Upper lobe of left lung (tissue), 4 donors: ENCODE data around the gene CEP192.

Experiments
- CTCF ChIP-seq, 6 experiments: fragments of 450-650 bp in 4 of 6; fragments of 200-600 bp in 2 of 6; sonication (generic) in 2 of 6; IDR thresholded peaks; one replicate each; pipeline ENCODE4 v1.5.1; 2016 to 2019; ENCODE audit warnings: antibody characterized with exemption in 6 of 6
- EP300 ChIP-seq, 4 donors: sonication (generic); formaldehyde crosslinking; IDR thresholded peaks; one replicate each; pipeline ENCODE4 v1.5.1; 2017; ENCODE audit warnings: antibody characterized with exemption in 4 of 4, control low read depth in 2 of 4
- POLR2A ChIP-seq, 4 donors: fragments of 450-650 bp; IDR thresholded peaks; one replicate each; pipeline ENCODE4 v1.5.1; 2016 to 2017; ENCODE audit warnings: antibody characterized with exemption in 4 of 4, mild to moderate bottlenecking in 2 of 4
- POLR2AphosphoS5 ChIP-seq, 2 donors: sonication (generic); formaldehyde crosslinking; IDR thresholded peaks; one replicate each; pipeline ENCODE4 v1.5.1; 2017; ENCODE audit warnings: antibody characterized with exemption in 2 of 2

GRCh38 chr18:12990123-12990475 is 1.1 kb upstream of the CEP192 start:
- TF ChIP-seq POLR2A (IDR thresholded peaks at IDR 0.05) (no peak), CTCF (IDR thresholded peaks at IDR 0.05) (no peak), EP300 (IDR thresholded peaks at IDR 0.05) (no peak), POLR2AphosphoS5 (IDR thresholded peaks at IDR 0.05) (no peak)
